Cardiac fibroblast (primary cell): ENCODE results near the gene PSEN2.

Experiments used
- DNase-seq, 2 donors: peaks; one replicate each; pipeline versions ENCODE4 v3.0.0 to v3.0.0-alpha.2; 2010; ENCODE audit warnings: low read depth in 2 of 2
- H3K4me3 ChIP-seq, 2 donors: replicated peaks in 1 of 2; 1 replicate in 1 of 2; 2 replicates in 1 of 2; pipeline ENCODE4 v1.5.1; 2011; ENCODE audit warnings: low read depth in 2 of 2, low read length in 2 of 2, mild to moderate bottlenecking in 2 of 2, moderate library complexity in 1 of 2
- TF ChIP-seq, protein P1 (sequence below): IDR thresholded peaks from one replicate; pipeline ENCODE4 v1.5.1; 2011; ENCODE audit warnings: low read depth, mild to moderate bottlenecking, low read length, inconsistent platforms

Gene PSEN2

GRCh38 chr1:226865590-226865989 lies 4.8 kb upstream of the PSEN2 start:
- H3K4me3 ChIP-seq, result no peak overlapping the region
- TF ChIP-seq, protein P1, sequence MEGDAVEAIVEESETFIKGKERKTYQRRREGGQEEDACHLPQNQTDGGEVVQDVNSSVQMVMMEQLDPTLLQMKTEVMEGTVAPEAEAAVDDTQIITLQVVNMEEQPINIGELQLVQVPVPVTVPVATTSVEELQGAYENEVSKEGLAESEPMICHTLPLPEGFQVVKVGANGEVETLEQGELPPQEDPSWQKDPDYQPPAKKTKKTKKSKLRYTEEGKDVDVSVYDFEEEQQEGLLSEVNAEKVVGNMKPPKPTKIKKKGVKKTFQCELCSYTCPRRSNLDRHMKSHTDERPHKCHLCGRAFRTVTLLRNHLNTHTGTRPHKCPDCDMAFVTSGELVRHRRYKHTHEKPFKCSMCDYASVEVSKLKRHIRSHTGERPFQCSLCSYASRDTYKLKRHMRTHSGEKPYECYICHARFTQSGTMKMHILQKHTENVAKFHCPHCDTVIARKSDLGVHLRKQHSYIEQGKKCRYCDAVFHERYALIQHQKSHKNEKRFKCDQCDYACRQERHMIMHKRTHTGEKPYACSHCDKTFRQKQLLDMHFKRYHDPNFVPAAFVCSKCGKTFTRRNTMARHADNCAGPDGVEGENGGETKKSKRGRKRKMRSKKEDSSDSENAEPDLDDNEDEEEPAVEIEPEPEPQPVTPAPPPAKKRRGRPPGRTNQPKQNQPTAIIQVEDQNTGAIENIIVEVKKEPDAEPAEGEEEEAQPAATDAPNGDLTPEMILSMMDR, result no peak
- DNase-seq, result no peak

- H3K4me3 ChIP-seq, result no peak overlapping the region
- TF ChIP-seq, protein P1, result no peak
- no peak for DNase-seq
These were observed 2.9 kb upstream of the PSEN2 start for GRCh38 chr1:226867461-226868054.

- TF ChIP-seq, protein P1, result no peak
- no peak overlapping the region for H3K4me3 ChIP-seq
These were observed 1.7 kb upstream of the PSEN2 start for GRCh38 chr1:226868726-226869125.

GRCh38 chr1:226870026-226870400 lies 403 bp upstream of the PSEN2 start:
- peak overlapping the region; percentile 41 to 60 for H3K4me3 ChIP-seq
- TF ChIP-seq, protein P1, result no peak
- DNase-seq, result no peak

More at GRCh38 chr1:226868726-226869125, 1.7 kb upstream of the PSEN2 start:
- DNase-seq, result no peak

GRCh38 chr1:226871636-226872327 lies 1.4 kb downstream of the PSEN2 start:
- H3K4me3 ChIP-seq, result no peak overlapping the region
- TF ChIP-seq, protein P1, result no peak
- no peak for DNase-seq

DNA sequence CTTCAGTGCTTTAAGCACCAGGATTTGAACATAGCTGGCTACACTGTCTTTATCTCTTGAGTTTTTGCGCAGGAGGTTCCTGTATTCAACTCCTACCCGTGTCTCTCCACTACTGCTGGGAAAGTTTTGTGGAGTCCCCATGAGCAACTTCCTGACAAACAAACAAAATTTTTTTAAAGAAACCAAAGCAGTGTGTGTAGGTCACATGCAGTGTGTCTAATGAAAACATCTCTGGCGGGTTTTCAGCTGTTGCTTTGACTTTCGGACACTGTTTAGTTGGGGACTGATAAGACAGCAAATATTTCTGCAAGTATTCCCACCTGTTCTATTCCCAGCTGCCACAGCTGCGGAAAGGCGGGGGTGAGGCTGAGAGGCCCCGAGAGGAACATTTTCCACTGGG lies 2.0 kb downstream of the PSEN2 start:
- peak; percentile 44 to 48 for DNase-seq
- TF ChIP-seq, protein P1, result no peak
- H3K4me3 ChIP-seq, result no peak overlapping the region
